Measurements from ENCODE around the gene SLC36A4. TPM values are rescaled to one million over a fixed set of nuclear protein-coding genes. Genes with fewer than 3 reads are reported as not detected.
A peak's percentile ranks its signal among the peaks of the same experiment; 100 is the strongest.

The SLC36A4 gene
- total RNA-seq, 4 donors from 2014 or later, result 3.2 to 32.2 (median 4.8) TPM

DNA sequence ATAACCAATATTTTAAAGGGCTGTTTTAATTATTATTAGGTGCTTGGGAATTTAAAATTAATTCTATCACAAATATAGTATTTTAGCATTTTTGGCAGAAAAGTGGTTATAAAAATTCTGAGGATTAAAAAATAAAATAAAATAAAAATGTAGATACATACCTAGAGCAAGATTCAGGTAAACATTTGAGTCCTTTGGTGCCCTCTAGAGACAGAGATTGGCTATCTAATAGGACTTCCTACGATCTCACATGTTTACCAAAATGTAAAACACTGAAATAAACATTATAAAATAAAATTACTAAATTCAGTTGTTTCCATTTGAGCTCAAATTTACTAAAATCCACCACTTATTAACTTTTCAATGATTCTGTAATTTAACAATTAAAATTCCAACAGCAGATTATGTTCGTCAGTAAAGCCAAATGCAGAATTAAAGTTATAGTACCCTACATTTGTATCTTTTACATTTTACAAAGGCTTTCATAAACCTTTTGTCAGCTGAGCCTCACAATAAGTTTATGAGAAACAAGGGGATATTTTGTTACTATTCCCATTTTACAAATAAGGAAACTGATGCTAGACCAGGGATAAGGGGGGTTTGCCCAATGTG lies 27.7 kb downstream of the SLC36A4 start:
- no peak overlapping the region for H3K27ac ChIP-seq
- DNase-seq, result no peak

DNA sequence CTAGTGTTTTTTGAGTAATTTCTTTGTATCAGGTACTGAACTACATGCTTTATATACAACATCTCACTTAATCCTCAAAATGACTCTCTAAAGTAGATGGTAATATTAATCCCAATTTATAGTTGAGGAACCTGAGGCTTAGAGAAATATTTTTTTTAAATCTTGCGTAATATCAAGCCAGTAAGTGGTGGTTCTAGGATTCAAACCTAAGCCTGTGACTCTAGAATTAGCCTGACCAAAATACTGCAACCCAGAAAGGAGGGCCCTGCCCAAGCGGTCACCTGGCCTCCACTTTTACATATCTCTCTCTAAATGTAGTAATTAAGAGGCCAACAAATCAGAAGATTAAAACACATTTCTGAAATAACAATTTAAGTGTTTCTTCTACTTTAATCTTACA lies 28.6 kb downstream of the SLC36A4 start:
- H3K4me1 ChIP-seq, result no peaks in the 10 kb centered on the region
- TF ChIP-seq, protein P1, sequence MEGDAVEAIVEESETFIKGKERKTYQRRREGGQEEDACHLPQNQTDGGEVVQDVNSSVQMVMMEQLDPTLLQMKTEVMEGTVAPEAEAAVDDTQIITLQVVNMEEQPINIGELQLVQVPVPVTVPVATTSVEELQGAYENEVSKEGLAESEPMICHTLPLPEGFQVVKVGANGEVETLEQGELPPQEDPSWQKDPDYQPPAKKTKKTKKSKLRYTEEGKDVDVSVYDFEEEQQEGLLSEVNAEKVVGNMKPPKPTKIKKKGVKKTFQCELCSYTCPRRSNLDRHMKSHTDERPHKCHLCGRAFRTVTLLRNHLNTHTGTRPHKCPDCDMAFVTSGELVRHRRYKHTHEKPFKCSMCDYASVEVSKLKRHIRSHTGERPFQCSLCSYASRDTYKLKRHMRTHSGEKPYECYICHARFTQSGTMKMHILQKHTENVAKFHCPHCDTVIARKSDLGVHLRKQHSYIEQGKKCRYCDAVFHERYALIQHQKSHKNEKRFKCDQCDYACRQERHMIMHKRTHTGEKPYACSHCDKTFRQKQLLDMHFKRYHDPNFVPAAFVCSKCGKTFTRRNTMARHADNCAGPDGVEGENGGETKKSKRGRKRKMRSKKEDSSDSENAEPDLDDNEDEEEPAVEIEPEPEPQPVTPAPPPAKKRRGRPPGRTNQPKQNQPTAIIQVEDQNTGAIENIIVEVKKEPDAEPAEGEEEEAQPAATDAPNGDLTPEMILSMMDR (IDR thresholded peaks at IDR 0.05), result no peak
- TF ChIP-seq POLR2A (IDR thresholded peaks at IDR 0.05), result no peak
- H3K27me3 ChIP-seq, result no peaks in the 10 kb centered on the region
- DNase-seq, result no peak
- peaks cover 0 to 3% (median 0%) of the 10 kb centered on the region in 3 donors for H3K36me3 ChIP-seq
- H3K4me3 ChIP-seq, result no peak overlapping the region
- H3K9me3 ChIP-seq, result no peaks in the 10 kb centered on the region
- H3K27ac ChIP-seq, result no peak overlapping the region

More for the DNA sequence above, 27.7 kb downstream of the SLC36A4 start:
- H3K4me1 ChIP-seq, result no peaks in the 10 kb centered on the region
- H3K36me3 ChIP-seq, result no peaks in the 10 kb centered on the region
- no peaks in the 10 kb centered on the region for H3K9me3 ChIP-seq
- TF ChIP-seq POLR2A (IDR thresholded peaks at IDR 0.05), result no peak
- TF ChIP-seq, protein P1 (IDR thresholded peaks at IDR 0.05), result peak in 4 of 6 experiments; percentile 22 to 40 (median 34)
- H3K27me3 ChIP-seq, result no peaks in the 10 kb centered on the region
- H3K4me3 ChIP-seq, result no peak overlapping the region

DNA sequence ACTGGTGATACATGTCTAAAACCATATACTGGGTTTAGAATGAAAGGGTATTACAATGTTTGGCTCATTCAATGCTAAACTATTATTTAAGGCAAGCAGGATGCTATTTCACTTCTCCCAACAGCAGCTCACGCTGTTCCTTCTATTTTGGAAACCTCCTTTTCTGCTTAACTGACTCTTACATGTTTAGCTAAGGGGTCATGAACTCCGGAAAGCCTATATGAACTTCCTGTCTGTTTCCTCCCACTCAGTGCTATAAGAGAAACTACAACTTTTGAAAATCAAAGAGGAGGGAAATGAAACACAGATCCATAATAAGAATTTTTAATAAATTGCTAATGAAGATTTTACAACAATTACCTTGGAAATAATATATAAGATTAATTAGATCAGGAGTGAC lies 30.9 kb downstream of the SLC36A4 start:
- no peak for DNase-seq
- Histone ChIP-seq H3K27me3 (no peaks in the 10 kb centered on the region), H3K4me3 (no peak overlapping the region), H3K36me3 (peaks cover 0 to 7% (median 0%) of the 10 kb centered on the region in 3 donors), H3K27ac (no peak overlapping the region), H3K9me3 (no peaks in the 10 kb centered on the region), H3K4me1 (no peaks in the 10 kb centered on the region)
- TF ChIP-seq POLR2A (IDR thresholded peaks at IDR 0.05), result no peak
- TF ChIP-seq, protein P1 (IDR thresholded peaks at IDR 0.05), result no peak

DNA sequence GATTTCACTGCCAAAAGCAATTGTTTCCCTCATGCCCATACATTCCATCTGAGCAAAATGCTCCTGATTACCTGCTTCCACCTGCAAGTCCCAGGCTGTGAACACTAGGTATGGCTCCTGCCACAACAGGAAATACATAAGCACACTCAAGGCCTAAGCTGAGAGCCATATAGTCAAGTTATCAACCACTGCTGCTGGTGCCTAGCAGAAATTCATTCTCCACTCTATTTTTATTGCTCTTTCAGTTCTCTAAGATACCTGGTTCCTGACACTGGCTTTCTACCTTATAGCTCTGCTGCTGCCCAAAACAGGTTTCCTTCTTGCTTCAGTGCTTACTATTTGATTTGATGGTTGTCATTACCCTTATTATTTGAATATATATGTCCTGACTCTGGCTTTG lies 31.6 kb downstream of the SLC36A4 start:
- no peak for DNase-seq
- H3K27me3 ChIP-seq, result no peaks in the 10 kb centered on the region
- no peak overlapping the region for H3K4me3 ChIP-seq
- no peaks in the 10 kb centered on the region for H3K9me3 ChIP-seq
- H3K27ac ChIP-seq, result no peak overlapping the region
- H3K36me3 ChIP-seq, result peaks cover 0 to 7% (median 0%) of the 10 kb centered on the region in 3 donors
- TF ChIP-seq POLR2A (IDR thresholded peaks at IDR 0.05), result no peak
- TF ChIP-seq, protein P1 (IDR thresholded peaks at IDR 0.05), result no peak
- no peaks in the 10 kb centered on the region for H3K4me1 ChIP-seq

DNA sequence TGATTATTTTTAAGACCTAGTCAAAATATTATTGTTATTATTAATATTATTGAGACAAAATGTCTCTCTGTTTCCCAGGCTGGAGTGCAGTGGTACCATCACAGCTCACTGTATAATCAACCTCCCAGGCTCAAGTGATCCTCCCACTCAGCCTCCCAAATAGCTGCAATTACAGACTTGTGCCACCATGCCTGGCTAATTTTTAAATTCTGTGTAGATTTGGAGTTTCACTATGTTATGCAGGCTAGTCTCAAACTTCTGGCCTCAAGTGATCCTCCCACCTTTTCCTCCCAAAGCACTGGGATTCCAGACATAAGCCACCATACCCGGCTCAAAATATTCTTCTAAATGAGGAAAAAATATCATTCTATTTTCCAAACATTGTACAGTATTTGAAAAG lies 37.0 kb downstream of the SLC36A4 start:
- peaks cover 0 to 7% (median 0%) of the 10 kb centered on the region in 3 donors for H3K36me3 ChIP-seq
- no peaks in the 10 kb centered on the region for H3K27me3 ChIP-seq
- no peak overlapping the region for H3K27ac ChIP-seq
- TF ChIP-seq POLR2A (IDR thresholded peaks at IDR 0.05), result no peak
- TF ChIP-seq, protein P1 (IDR thresholded peaks at IDR 0.05), result no peak
- DNase-seq, result no peak
- no peaks in the 10 kb centered on the region for H3K9me3 ChIP-seq
- no peaks in the 10 kb centered on the region for H3K4me1 ChIP-seq
- no peak overlapping the region for H3K4me3 ChIP-seq
